SKM-1 (cell line): ENCODE measurements around the gene PHACTR4.
"Not testable (repeated sequence)": the region's sequence is repeated elsewhere in the genome, so short reads cannot be mapped to it uniquely, and the experiment has no call there.

Source experiments
- DNase-seq: peaks from one replicate; lab custom pipeline; 2025; ENCODE audit not compliant: unreplicated experiment; lab: John Stamatoyannopoulos, UW

The PHACTR4 gene

GRCh38 chr1:28482138-28482537, 112.6 kb downstream of the PHACTR4 start:
- DNase-seq: no peak

DNA sequence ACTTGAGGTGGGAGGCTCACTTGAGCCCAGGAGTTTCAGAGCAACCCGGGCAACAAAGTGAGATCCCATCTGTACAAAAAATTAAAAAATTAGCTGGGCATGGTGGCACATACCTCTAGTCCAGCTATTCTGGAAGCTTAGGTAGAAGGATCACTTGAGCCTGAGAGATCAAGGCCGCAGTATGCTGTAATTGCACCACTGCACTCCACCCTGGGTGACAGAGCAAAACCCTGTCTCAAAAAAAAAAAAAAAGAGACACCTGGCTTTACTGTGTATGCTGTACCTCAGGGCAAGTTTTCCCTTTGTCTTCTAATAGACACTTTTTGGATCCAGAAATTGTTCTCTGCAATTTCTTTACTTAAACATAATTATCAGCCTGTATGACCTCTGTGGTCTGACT, 113.2 kb downstream of the PHACTR4 start:
- no peak for DNase-seq

DNA sequence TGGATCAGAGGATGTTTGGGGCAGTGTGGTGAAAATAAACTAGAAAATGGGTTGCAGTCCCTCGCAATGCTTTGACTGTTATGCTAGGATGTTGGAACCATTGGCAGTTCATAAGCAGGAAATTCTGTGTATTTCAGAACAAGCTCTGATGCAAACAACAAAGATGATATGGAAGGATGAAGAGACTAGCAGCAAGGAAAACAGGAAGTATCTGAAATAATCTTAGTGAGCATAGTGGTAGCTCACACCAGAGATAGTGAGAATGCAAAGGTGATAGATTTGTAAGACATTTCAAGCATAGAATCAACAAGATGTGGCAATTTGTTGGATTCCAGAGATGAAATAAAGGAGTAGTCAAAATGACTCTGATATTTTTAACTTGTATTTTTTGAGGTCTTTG, 125.2 kb downstream of the PHACTR4 start:
- no peak for DNase-seq

DNA sequence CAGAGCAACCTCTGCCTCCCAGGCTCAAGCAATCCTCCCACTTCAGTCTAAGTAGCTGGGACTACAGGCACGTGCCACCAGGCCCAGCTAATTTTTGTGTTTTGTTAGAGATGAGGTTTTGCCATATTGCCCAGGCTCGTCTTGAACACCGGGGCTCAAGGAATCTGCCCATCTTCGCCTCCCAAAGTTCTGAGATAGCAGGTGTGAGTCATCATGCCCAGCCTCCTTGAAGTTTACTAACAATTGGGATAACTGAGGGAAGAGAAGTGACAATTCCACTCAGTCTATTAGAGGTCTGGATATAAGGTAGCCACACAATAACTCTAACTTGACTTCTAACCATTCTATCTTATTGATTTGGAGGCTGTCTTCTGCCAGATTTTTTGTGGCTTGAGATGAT, 130.0 kb downstream of the PHACTR4 start:
- DNase-seq: no peak

- DNase-seq: no peak
These were observed 132.4 kb downstream of the PHACTR4 start for GRCh38 chr1:28501925-28502324.

DNA sequence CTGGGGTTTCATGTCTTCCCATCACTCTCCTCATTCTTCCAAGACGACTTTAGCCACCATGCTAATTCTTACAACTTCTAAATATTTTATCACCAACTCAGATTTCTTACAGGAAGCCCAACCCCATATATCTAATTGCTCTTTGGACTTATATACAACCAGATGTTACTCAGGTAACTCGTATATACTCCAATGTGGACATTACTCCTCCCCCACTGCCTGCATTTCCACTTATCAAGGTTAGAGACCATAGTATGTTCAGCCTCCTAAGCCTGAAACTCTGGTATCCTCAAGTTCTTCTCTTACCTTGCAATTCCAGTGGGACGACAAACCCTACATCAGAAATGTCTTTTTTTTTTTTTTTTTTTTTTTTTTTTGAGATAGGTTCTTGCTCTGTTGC, 133.6 kb downstream of the PHACTR4 start:
- DNase-seq: no peak

DNA sequence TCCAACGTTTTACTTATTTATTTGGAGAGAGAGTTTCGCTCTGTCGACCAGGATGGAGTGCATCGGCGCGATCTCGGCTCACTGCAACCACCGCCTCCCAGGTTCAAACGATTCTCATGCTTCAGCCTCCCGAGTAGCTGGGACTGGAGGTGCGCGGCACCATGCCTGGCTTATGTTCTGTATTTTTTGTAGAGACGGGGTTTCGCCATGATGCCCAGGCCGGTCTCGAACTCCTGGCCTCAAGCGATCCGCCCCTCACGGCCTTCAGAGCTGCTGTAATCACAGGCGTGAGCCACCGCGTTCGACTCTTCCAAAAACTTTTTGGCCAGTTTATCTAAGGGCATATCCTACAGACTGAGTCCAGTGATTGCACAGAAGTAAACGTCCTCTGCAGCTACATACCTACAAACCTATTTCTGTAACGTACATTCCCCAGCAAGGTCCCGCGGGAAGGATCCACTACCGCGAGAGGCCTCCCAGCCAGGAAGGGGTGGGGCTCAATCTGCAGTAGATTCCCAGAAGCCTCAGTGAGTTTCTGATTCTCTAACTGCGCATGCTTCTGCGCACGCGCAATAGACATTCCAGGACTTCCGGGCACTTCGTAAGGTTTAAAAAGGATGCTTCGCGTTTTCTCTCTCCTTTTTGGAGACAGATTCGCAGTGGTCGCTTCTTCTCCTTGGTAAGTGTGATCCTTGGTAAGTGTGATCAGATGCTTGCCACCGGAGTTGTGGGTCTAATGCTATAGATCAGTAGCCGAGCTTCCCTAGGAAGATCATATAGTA, 136.1 kb downstream of the PHACTR4 start, which contains the start of gene RCC1:
Gene RCC1 (plus strand): TSS at position 638 of the 782 bp plus-strand sequence. CDS start 23,824 bp downstream, outside the sequence.
- peak; percentile 97 for DNase-seq

DNA sequence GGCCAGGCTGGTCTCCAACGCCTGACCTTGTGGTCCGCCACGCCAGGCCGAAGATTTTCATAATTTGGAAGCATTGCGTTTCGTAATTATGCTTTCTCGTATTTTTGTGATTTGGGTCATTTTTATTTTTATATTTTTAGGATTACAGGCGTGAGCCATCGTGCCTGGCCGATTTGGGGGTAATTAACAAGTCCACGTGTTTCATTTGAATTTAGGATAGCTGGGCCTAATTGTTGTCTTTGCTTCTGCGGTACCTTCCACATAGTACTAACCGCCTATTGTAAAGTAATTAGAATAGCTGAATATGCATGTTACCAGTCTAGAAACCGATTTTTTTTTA, 137.3 kb downstream of the PHACTR4 start:
- DNase-seq: no peak

GRCh38 chr1:28507247-28507645, 137.7 kb downstream of the PHACTR4 start:
- no peak for DNase-seq

DNA sequence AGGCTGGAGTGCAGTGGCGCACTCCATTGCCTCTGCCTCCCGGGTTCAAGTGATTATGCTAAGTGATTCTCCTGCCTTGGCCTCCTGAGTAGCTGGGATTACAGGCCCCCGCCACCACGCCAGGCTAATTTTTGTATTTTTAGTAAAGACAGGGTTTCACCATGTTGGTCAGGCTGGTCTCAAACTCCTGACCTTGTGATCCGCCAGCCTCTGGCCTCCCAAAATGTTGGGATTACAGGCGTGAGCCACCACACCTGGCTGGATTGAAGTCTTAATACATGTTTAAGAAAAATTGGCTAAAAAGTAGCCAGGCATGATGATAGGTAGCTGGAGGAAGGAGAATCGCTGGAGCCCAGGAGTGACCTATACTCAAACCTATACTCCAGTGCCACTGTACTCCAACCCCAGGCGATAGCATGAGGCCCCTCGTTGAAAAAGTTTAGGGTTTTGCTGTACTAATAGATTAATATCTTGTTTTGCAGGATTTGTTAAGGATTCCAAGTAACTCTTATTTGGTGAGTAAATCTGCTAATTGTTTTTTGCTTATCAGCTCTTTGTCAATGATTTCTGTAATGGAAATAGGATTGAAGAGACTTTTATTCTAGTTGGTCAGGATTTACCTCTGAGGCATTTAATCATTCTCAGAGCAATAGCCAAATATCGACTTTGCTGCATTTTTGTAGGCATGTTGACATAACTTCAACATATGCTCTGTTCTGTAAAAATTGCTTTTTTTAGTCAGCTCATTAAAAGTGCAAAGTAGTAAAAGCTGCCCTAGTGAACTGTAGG, 138.3 kb downstream of the PHACTR4 start:
- DNase-seq: no peak

GRCh38 chr1:28508435-28508754, 138.9 kb downstream of the PHACTR4 start:
- no peak for DNase-seq

- DNase-seq: no peak
These were observed 140.2 kb downstream of the PHACTR4 start for GRCh38 chr1:28509705-28510272.

GRCh38 chr1:28510273-28510969, 140.9 kb downstream of the PHACTR4 start:
- DNase-seq: no peak

GRCh38 chr1:28510970-28511440, 141.5 kb downstream of the PHACTR4 start:
- DNase-seq: no peak

DNA sequence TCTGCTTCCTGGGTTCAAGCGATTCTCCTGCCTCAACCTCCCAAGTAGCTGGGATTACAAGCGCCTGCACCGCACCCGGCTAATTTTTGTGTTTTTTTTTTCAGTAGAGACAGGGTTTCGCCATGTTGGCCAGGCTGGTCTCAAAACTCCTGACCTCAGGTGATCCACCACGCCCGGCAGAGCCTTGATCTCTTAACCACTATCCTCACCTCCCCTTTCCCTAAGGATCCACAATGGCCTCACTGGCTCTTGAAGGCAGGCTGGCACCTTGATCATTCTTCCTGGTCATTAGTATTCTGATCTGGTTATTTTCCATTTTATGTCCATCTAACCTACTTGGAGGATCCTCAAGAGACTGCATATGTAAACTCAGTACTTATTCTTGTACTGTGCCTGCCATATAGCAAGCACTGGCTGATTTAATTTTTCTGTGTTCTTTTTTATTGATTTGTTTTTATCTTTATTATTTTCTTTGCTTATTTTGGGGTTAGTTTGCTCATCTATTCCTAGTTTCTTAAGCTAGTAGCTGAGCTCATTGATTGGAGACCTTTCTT, 142.6 kb downstream of the PHACTR4 start:
- DNase-seq: no peak

GRCh38 chr1:28514445-28514933, 144.9 kb downstream of the PHACTR4 start:
- DNase-seq: not testable (repeated sequence)

DNA sequence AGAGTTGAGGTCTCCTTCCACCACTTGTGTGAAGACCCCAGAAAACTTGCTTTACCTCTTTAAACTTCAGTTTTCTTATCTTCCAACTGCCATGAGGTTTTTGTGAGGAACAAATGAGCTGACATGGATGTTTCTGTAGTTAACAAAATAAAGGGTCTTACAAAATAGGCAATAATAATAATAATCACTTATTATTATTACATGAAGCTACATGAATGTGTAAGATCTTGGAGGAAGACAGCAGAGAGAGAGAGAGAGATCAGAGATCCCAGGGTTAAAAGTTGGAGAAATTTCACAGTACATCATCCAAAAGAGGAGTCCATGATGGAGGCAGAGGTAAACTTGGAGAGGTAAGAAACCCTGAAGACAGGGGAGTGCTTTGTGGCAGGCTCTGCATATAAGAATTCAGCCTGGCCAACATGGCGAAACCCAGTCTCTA, 147.0 kb downstream of the PHACTR4 start:
- DNase-seq: no peak

DNA sequence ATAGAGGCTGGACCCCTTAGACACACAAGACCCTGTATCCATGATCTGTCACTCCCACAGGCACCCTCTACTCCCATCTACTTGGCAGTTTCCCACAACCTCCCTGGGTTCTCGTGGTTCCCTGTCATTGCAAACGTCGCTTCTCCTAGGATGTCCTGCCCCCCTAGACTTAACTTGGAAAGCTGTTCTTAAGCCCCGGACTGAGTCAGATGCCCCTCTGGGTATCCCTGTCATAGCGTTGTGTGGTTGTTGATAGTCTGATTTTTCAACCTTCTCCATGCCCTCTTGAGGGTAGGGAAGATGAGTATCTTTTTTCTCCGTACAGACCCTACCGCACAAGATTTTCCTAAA, 148.1 kb downstream of the PHACTR4 start:
- DNase-seq: no peak

DNA sequence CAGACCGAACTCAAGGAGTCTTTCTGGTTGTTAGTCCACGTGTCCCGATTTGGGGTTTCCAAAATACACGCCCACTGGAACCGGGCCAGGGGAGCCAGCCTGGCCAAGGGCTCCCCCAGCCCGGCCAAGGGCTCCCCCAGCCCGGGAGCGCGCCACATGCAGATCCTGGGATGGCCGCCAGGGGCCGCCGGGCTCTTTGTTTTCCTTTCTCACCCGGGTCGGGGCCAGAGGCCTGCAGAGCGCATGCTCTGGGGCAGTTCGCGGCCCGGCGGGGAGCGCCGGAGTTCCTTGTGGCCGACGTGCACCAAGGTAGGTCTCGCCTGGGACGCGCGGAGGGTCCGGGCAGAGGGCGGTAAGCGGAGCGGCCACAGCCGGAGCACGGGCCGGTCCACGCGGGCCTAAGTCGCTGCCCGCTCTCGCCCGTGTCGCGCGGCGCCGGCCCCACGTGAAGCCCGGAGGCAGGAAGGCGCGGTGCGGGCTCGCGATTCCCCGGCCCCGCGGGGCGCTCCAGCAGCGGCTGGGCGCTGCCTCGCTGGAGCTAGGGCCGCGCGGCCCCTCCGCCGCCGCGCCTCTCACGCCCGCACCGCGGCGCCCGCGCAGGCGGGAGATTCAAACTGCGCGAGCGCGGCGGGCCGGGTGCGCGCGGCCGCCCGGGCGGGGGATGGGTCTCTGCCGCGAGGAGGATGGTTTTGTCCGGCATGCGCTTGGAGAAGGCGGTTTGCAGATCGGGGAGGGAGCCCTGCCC, 148.6 kb downstream of the PHACTR4 start:
- DNase-seq: peak; percentile 76

GRCh38 chr1:28518745-28519341, 149.3 kb downstream of the PHACTR4 start:
- DNase-seq: no peak
